Fibroblast of skin of right biceps (primary cell): ENCODE results near the gene HMCN1.

Experiments
- DNase-seq: peaks from one replicate; pipeline ENCODE4 v3.0.0-alpha.2; 2013

HMCN1 gene

GRCh38 chr1:185733818-185734735 lies at the start of gene HMCN1:
Gene HMCN1, plus strand, starts transcription at chr1:185734391. Its CDS starts 389 bp downstream, at chr1:185734780.
- peak; percentile 88 for DNase-seq

- DNase-seq: no peak
Observed at GRCh38 chr1:185686821-185687778, 47.1 kb upstream of the HMCN1 start.

DNA sequence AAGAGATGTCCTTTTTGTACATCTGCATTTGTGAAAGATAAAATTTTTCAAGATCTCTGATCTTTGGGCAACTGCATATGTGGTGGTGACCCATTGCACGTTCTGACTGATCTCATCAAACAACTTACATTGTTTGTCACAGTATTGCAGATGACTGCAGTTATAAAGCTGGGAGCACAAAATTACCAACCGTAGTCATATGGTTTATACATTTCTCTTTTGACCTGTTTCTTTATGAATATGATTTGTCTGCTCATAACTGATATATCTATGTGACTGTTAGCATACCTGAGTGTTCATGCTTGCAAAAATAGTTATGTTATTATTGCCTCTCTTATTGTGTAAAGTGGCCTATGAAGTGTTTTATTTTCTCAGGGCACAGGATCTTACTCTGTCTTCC lies 43.7 kb upstream of the HMCN1 start:
- no peak for DNase-seq

DNA sequence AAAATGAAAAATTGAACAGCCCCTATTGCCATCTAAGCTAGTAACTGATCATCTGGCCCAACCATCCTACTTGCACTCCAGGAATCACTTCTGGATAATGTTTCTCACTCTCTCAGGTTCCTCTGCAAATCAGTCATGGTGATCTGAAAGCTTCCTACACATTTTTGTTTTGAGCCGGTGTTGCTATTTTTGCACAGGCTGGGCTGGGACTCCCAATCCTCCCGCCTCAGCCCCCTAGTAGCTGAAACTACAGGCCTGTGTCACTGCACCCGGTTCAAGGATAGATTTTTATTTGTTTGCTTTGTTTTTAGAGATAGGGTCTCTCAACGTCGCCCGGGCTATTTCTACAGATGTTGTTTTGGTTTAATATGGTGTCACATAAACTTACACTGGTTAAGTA lies 40.5 kb upstream of the HMCN1 start:
- no peak for DNase-seq

DNA sequence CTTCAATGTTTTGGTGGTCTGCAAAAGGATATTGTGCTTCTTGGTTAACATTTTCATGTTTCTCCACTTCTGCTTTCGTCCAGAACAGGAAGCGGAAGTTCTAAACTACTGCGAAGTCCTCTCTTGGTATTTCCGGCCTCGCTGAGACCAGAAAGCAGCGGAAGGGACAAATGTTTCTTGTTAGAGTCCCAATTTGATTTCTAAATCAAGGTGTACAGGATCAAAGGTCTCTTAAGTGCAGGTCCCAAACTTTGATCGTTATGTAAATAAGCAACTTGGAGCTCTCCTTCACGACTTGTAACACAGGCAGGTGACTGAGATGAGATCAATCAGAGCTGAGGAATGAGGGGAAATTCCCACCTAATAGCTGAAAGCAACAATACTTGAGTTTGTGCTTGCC lies 40.1 kb upstream of the HMCN1 start:
- peak; percentile 5 for DNase-seq

DNA sequence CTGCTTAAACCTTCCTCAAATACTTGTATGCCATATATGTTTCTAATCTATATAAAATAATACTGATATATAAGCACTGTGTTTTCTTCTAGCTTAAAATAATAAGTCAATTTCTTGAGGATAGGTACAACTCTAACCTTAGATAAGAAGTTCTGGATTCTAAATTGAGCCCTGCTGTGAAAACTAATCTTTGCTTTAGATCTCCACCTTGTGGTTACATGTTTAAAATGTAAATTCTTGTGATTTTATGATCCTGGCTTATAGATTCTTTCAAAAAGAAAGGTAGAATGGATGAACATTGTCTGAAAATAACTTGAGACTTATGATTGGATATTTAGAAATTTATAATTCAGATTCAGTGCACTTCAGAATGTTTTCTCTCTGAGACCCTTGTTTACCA lies 38.9 kb upstream of the HMCN1 start:
- DNase-seq: peak; percentile 8

- no peak for DNase-seq
Observed at GRCh38 chr1:185696422-185697150, 37.6 kb upstream of the HMCN1 start.

GRCh38 chr1:185699874-185700273 lies 34.3 kb upstream of the HMCN1 start:
- no peak for DNase-seq

DNA sequence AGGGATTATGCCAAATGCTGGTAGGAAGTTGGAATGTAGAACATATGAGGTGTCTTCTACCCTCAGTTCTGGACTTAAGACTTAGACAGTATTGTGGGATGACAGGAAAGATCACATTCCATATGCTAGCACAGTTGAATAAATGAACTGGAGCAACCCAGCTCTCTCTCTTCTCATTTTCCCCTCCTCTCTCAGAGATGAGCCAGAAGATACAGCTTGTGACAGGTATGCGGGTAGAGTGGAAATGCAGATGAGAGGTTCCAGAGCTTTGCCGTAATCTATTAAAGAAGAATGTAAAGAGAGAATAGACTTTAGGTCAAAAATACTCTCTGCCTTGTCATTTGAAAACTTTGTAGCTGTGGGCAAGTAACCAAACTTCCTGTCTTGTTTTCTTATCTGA lies 32.5 kb upstream of the HMCN1 start:
- DNase-seq: no peak

DNA sequence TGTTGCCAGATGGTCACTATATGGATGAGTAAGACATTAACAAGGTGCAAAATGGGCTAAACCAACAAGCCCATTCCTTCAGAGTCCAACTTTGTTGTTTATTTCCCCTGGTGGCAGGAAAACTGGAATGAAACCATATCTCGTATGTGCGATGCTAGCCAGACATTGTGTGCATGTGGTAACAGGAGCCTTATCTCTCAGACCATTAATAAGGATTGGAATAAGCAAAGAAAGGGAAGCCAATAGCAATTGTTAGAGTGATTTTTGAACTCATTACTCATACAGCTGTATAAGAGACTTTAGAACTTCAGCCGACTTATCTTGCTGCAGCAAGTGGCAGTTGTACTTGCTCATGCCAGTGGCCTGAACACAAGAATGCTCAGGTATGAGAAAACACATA lies 30.0 kb upstream of the HMCN1 start:
- DNase-seq: no peak

DNA sequence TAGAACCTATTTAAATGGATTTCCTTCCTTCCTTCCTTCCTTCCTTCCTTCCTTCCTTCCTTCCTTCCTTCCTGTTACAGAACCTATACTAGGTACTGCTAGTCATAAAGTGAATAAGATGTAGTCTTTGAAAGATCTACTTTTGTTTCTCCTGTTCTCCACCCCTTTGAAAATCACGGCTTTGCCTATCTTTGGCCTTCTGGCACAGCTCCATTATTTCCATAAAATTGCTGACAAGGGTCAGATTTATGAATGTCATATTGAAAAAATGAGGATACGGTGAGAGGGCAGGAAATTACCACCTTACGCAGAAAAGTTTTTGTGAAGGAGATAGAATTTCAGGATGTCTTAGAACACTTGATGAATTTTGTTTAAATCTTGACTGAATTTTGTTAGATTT lies 18.1 kb upstream of the HMCN1 start:
- DNase-seq: no peak

- peak; percentile 95 for DNase-seq
Observed at GRCh38 chr1:185719021-185719420, 15.2 kb upstream of the HMCN1 start.

DNA sequence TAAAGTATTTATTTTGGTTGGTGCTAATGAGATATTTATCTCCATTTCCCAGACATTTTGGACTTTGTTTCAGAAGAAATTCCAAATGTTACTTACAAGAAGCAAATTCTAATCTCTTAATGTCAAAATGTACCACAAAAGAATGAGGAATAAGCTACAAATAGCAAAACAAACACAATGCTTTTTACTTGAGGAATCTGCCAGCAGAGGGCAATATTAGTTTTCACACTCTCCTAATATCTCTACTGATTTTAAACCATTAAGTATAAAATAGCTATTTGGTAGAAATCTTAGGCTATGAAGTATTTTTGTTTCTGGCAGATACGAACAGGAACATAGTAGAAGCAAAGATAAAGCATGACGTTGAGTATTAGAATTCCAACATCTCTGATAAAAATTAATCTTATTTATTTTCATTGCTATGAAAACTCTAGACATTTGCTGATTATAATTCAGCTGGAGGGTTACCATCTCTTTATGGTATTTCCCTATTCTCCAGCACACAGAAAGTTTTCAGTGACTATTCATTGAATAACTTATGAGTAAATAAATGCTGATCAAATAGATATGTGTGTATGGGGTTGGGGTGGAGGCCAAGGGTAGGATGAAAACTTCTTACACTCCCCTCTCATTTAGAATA lies 13.4 kb upstream of the HMCN1 start:
- DNase-seq: peak; percentile 67

DNA sequence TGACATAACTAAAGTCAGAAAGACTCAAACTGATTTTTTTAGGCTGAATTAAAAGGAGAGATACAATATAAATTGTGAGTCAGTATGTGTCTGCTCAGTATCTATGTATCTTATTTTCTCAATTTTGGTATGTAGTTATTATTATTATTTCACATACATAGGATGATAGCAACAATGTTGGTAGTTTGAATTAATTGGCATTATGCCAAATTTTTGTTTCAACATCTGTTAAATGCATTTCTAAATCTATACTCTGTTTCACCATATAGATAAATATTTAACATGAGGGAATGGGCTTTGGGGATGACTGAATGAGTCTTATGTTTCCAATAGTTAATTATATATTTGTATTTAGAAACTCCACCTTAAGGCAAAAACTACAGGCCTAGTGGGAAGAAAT lies 12.6 kb upstream of the HMCN1 start:
- DNase-seq: no peak

DNA sequence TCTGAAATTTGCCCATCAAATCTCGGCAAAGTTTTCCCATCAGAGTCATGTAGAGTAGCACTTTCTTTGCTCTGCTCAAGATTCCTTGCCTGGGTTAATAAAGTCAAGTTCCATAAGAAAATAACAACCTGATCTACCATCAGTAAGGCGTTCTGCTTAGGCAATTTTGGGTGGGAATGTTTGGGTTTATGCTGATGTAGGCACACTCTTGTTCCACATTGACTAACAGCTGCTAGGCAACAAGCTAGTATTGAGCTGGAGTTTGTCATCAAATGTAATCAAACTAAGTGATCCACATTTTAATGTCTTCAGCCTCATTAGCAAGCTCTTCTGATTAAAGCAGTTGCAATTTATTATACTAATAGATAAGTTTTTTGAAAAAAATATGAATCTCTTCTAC lies 12.1 kb upstream of the HMCN1 start:
- no peak for DNase-seq

DNA sequence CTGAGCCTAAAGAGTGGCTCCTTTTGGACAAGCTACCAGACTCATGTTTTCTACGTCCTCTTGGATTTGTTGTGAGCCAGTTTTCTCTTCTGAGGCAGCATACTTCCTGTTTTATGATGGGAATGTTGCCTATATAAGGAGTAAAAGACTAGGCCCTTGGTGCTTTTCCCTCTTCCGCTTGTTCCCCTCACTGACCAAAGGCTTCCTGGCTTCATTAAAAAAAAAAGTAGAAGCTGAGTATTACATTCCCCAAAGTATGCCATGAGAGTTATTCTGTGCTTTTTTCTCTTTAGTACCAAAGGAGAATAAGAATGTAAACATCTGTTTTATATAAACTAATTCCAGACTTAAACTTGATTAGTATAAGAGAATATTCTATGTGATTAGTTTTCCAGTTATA lies 6.5 kb upstream of the HMCN1 start:
- no peak for DNase-seq

- no peak for DNase-seq
Observed at GRCh38 chr1:185731446-185731845, 2.7 kb upstream of the HMCN1 start.

DNA sequence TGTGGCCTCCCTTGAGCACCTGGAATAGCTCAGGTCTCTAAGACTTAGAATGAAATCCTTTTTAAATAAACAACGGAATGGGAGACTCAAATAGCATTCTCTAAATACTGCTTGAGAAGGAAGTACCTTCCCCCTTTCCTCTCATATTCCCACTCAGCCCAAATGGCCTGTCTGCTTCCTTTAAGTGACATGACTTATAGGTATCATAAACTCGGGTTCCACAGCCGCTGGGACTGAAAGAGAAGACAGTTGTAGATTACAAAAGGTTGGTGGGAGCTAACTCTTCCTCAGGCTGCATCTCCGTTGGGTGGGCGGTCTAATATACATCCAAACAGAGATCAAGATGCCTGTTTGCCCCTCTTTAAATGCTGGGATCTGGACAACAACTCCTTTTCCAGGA lies 1.2 kb upstream of the HMCN1 start:
- DNase-seq: no peak

GRCh38 chr1:185734929-185735700 lies 924 bp downstream of the HMCN1 start:
- no peak for DNase-seq

- DNase-seq: no peak
Observed at GRCh38 chr1:185735701-185736064, 1.5 kb downstream of the HMCN1 start.

DNA sequence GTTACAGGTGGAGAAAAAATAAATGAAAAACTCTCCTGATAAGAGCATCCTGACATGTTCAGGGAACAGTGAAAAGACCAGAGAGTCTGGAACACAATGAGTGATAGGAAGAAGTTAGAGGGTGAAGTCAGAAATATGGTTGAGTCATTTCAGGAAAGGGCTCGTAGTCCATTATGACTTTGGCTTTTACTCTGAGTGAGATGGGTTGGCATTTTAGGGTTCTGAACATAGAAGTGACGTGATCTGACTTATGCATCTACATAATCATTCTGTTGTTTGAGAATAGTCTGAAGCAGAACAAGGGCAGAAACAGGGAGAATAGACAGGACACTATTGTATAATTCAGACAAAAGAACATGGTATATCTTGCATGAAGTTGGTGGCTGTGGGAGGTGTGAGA lies 5.8 kb downstream of the HMCN1 start:
- DNase-seq: no peak

- no peak for DNase-seq
Observed at GRCh38 chr1:185741551-185741950, 7.4 kb downstream of the HMCN1 start.
